SK-N-SH (cell line): ENCODE measurements around the gene HEXD.
A peak's percentile ranks its signal among the peaks of the same experiment; 100 is the strongest.

Experiments used
- CTCF ChIP-seq: fragments of 200-600 bp; sonication (generic); IDR thresholded peaks from 2 replicates; pipeline ENCODE4 v1.6.1; 2017; ENCODE audit warnings: antibody characterized with exemption, mild to moderate bottlenecking, moderate library complexity
- EP300 ChIP-seq, 2 experiments: IDR thresholded peaks; 2 replicates each; pipeline versions ENCODE4 v1.4.0 to v1.6.1; 2012; ENCODE audit warnings: borderline replicate concordance in 1 of 2, low read depth in 1 of 2, low read length in 1 of 2
- FOSL2 ChIP-seq: IDR thresholded peaks from 2 replicates; pipeline ENCODE4 v1.4.0; 2012; ENCODE audit warnings: low read depth, mild to moderate bottlenecking, moderate library complexity, borderline replicate concordance
- RAD21 ChIP-seq: IDR thresholded peaks from 2 replicates; pipeline ENCODE4 v1.6.1; 2012; ENCODE audit warnings: mild to moderate bottlenecking, low read length
- TF ChIP-seq, protein P1 (sequence below): IDR thresholded peaks from 2 replicates; pipeline ENCODE4 v1.4.0; 2012; ENCODE audit warnings: low read depth

- TF ChIP-seq CTCF = peak; percentile 99
- TF ChIP-seq, protein P1, sequence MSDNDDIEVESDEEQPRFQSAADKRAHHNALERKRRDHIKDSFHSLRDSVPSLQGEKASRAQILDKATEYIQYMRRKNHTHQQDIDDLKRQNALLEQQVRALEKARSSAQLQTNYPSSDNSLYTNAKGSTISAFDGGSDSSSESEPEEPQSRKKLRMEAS = 0 out of 2 replicates have a peak, but pooled peaks have one; percentile 43
- TF ChIP-seq EP300 (IDR thresholded peaks at IDR 0.05; ENCODE audit: borderline replicate concordance in 1 of 2, low read depth in 1 of 2, low read length in 1 of 2) = 0 out of 4 replicates have a peak, but pooled peaks of 1 of the 2 experiments have one; percentile 13
- peak; percentile 96 for TF ChIP-seq RAD21
- no peak for TF ChIP-seq FOSL2
These were observed 3.4 kb upstream of the HEXD start for GRCh38 chr17:82414548-82415281.
